Glomerular endothelial cell (primary cell): ENCODE data around the gene NGLY1. TPM values are rescaled to one million over a fixed set of nuclear protein-coding genes. Genes with fewer than 3 reads are reported as not detected.

ENCODE experiments used
- DNase-seq: peaks from one replicate; pipeline ENCODE4 v3.0.0-alpha.2; 2011; ENCODE audit warnings: low read depth, low spot score; ENCODE audit errors: extremely low read depth
- total RNA-seq: library from RNA; depleted of rRNA; stranded (reverse); fragments of >200 nt; gene quantifications from 2 replicates; pipeline ENCODE4 v1.2.3, GENCODE V29; 2015

Gene NGLY1
- total RNA-seq, 1 donor from 2014 or later, result 25.6 TPM

GRCh38 chr3:25784971-25785370 is 1.7 kb upstream of the NGLY1 start:
- no peak for DNase-seq

GRCh38 chr3:25783661-25784512 is 644 bp upstream of the NGLY1 start:
- no peak for DNase-seq

GRCh38 chr3:25782636-25782937 is 656 bp downstream of the NGLY1 start:
- no peak for DNase-seq

GRCh38 chr3:25781758-25782594 is 1.3 kb downstream of the NGLY1 start:
- DNase-seq, result no peak

- no peak for DNase-seq
Observed at GRCh38 chr3:25781145-25781757, 2.0 kb downstream of the NGLY1 start.

- no peak for DNase-seq
Observed at GRCh38 chr3:25780618-25781017, 2.6 kb downstream of the NGLY1 start.

- no peak for DNase-seq
Observed at GRCh38 chr3:25775936-25776335, 7.3 kb downstream of the NGLY1 start.

GRCh38 chr3:25768851-25769250 is 14.4 kb downstream of the NGLY1 start:
- DNase-seq, result no peak

GRCh38 chr3:25751725-25752124 is 31.5 kb downstream of the NGLY1 start:
- DNase-seq, result no peak

GRCh38 chr3:25751048-25751447 is 32.2 kb downstream of the NGLY1 start:
- DNase-seq, result no peak

- no peak for DNase-seq
Observed at GRCh38 chr3:25749031-25749581, 34.1 kb downstream of the NGLY1 start.

- DNase-seq, result no peak
Observed at GRCh38 chr3:25748189-25748588, 35.1 kb downstream of the NGLY1 start.

GRCh38 chr3:25747033-25747432 is 36.2 kb downstream of the NGLY1 start:
- DNase-seq, result no peak

GRCh38 chr3:25744470-25744869 is 38.8 kb downstream of the NGLY1 start:
- no peak for DNase-seq

GRCh38 chr3:25728101-25728500 is 55.1 kb downstream of the NGLY1 start:
- DNase-seq, result no peak

GRCh38 chr3:25727316-25727715 is 55.9 kb downstream of the NGLY1 start:
- no peak for DNase-seq

- no peak for DNase-seq
Observed at GRCh38 chr3:25725810-25726209, 57.4 kb downstream of the NGLY1 start.

GRCh38 chr3:25724948-25725645 is 58.1 kb downstream of the NGLY1 start:
- no peak for DNase-seq

GRCh38 chr3:25723802-25724201 is 59.4 kb downstream of the NGLY1 start:
- no peak for DNase-seq

GRCh38 chr3:25719321-25719720 is 63.9 kb downstream of the NGLY1 start:
- DNase-seq, result no peak
